PC-3 (cell line): ENCODE data around the gene NELFA. TPM values are rescaled to one million over a fixed set of nuclear protein-coding genes. Genes with fewer than 3 reads are reported as not detected.

Experiments
- ATAC-seq: fragments of 200-7000 bp; cut with Tn5 transposase; 2 replicates; pipeline ENCODE4 v1.9.1; 2020; ENCODE audit warnings: mild to moderate bottlenecking, moderate library complexity
- BruUV-seq: library from RNA; stranded (reverse); fragments of 400-500 nt; replicated peaks from 2 replicates; lab custom pipeline; 2021; lab: Mats Ljungman, UMichigan
- CTCF ChIA-PET: fragments of 300-600 bp; sonication (Branson Sonifier 250); formaldehyde crosslinking; loops from one replicate; lab custom pipeline; 2022; ENCODE audit warnings: antibody characterized with exemption; lab: Charles Lee
- POLR2A ChIA-PET: fragments of 300-600 bp; sonication (Branson Sonifier 250); formaldehyde crosslinking; loops from one replicate; lab custom pipeline; 2022; ENCODE audit warnings: antibody characterized with exemption; ENCODE audit not compliant: unreplicated experiment; lab: Charles Lee
- DNase-seq: peaks from one replicate; pipeline ENCODE4 v3.0.0-alpha.2; 2015
- H2AFZ ChIP-seq: fragments of 300-600 bp; sonication (generic); 2 replicates; pipeline ENCODE4 v1.6.0; 2016; ENCODE audit warnings: antibody characterized with exemption, low read length
- H3F3A ChIP-seq: fragments of 300-600 bp; sonication (generic); one replicate; pipeline ENCODE4 v1.6.0; 2017; ENCODE audit warnings: antibody characterized with exemption, low read length, control low read depth, mild to moderate bottlenecking; ENCODE audit not compliant: unreplicated experiment
- H3K27ac ChIP-seq: fragments of 300-600 bp; sonication (generic); 2 replicates; pipeline ENCODE4 v1.5.1; 2016; ENCODE audit warnings: mild to moderate bottlenecking, low read length
- H3K27me3 ChIP-seq: fragments of 300-600 bp; sonication (generic); 2 replicates; pipeline ENCODE4 v1.6.1; 2016; ENCODE audit warnings: low read length, mixed read lengths
- H3K36me3 ChIP-seq: fragments of 300-600 bp; sonication (generic); 2 replicates; pipeline ENCODE4 v1.6.1; 2016; ENCODE audit warnings: low read depth, mixed run types, low read length, mixed read lengths
- H3K4me1 ChIP-seq: fragments of 300-600 bp; sonication (generic); 2 replicates; pipeline ENCODE4 v1.5.1; 2016; ENCODE audit warnings: low read length; ENCODE audit not compliant: insufficient read depth
- H3K4me2 ChIP-seq: fragments of 300-600 bp; sonication (generic); 2 replicates; pipeline ENCODE4 v1.6.0; 2016; ENCODE audit warnings: low read length
- H3K4me3 ChIP-seq: fragments of 300-600 bp; sonication (generic); 2 replicates; pipeline ENCODE4 v1.5.1; 2016; ENCODE audit warnings: mild to moderate bottlenecking, low read length, mixed read lengths
- H3K79me2 ChIP-seq: fragments of 300-600 bp; sonication (generic); 2 replicates; pipeline ENCODE4 v1.6.1; 2017; ENCODE audit warnings: low read length, mixed read lengths
- H3K9ac ChIP-seq: fragments of 300-600 bp; sonication (generic); 2 replicates; pipeline ENCODE4 v1.6.0; 2016; ENCODE audit warnings: mild to moderate bottlenecking, low read length
- H3K9me2 ChIP-seq: fragments of 300-600 bp; sonication (generic); replicated peaks from 2 replicates; pipeline ENCODE4 v1.6.1; 2016; ENCODE audit warnings: mixed run types, low read length, mixed read lengths
- H3K9me3 ChIP-seq: fragments of 300-600 bp; sonication (generic); 2 replicates; pipeline ENCODE4 v1.6.1; 2016; ENCODE audit warnings: low read length, mixed read lengths
- H4K20me1 ChIP-seq: fragments of 300-600 bp; sonication (generic); 2 replicates; pipeline ENCODE4 v1.6.1; 2016; ENCODE audit warnings: low read length, mixed read lengths
- EZH2 ChIP-seq: fragments of 300-600 bp; sonication (generic); IDR thresholded peaks from one replicate; pipeline ENCODE4 v1.6.1; 2017; ENCODE audit warnings: antibody characterized with exemption, mild to moderate bottlenecking, low read length; ENCODE audit not compliant: unreplicated experiment
- EZH2phosphoT487 ChIP-seq: fragments of 300-600 bp; sonication (generic); IDR thresholded peaks from 2 replicates; pipeline ENCODE4 v1.6.1; 2018; ENCODE audit warnings: mild to moderate bottlenecking, antibody characterized with exemption, low read length, borderline replicate concordance
- intact Hi-C: fragments of 100-400 bp; cut with micrococcal nuclease; formaldehyde crosslinking; loops from 2 replicates; pipeline ENCODE4 v1.9.0; 2023
- total RNA-seq: library from RNA; depleted of rRNA; stranded (reverse); fragments of >200 nt; gene quantifications from 2 replicates; pipeline ENCODE4 v1.2.3, GENCODE V29; 2014
- TF ChIP-seq, protein P1 (sequence below): fragments of 300-600 bp; sonication (generic); conservative IDR thresholded peaks from 2 replicates; pipeline ENCODE4 v1.5.1; 2017; ENCODE audit warnings: antibody characterized with exemption, low read depth, mild to moderate bottlenecking, low read length

Gene NELFA
- total RNA-seq, 1 experiment from 2014 or later, result 30.0 TPM

- TF ChIP-seq EZH2 (no peak), EZH2phosphoT487 (no peak)
- TF ChIP-seq, protein P1, sequence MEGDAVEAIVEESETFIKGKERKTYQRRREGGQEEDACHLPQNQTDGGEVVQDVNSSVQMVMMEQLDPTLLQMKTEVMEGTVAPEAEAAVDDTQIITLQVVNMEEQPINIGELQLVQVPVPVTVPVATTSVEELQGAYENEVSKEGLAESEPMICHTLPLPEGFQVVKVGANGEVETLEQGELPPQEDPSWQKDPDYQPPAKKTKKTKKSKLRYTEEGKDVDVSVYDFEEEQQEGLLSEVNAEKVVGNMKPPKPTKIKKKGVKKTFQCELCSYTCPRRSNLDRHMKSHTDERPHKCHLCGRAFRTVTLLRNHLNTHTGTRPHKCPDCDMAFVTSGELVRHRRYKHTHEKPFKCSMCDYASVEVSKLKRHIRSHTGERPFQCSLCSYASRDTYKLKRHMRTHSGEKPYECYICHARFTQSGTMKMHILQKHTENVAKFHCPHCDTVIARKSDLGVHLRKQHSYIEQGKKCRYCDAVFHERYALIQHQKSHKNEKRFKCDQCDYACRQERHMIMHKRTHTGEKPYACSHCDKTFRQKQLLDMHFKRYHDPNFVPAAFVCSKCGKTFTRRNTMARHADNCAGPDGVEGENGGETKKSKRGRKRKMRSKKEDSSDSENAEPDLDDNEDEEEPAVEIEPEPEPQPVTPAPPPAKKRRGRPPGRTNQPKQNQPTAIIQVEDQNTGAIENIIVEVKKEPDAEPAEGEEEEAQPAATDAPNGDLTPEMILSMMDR, result no peak
- no TSS peak for BruUV-seq
- Histone ChIP-seq H3K36me3 (peaks cover 33% of the 10 kb centered on the region), H3K4me2 (no peak overlapping the region), H3K9me3 (no peaks in the 10 kb centered on the region), H4K20me1 (no peaks in the 10 kb centered on the region), H3K9me2 (no peaks in the 10 kb centered on the region), H3K79me2 (no peaks in the 10 kb centered on the region), H2AFZ (no peak overlapping the region), H3K4me1 (no peaks in the 10 kb centered on the region), H3K27me3 (no peaks in the 10 kb centered on the region), H3K27ac (no peak overlapping the region), H3F3A (no peaks in the 10 kb centered on the region), H3K4me3 (no peak overlapping the region), H3K9ac (no peak overlapping the region)
- ChIA-PET POLR2A (no interaction called here), CTCF (no interaction called here)
- ATAC-seq, result no peak
- no peak for DNase-seq
- intact Hi-C loops, result no loop called here
Observed at GRCh38 chr4:1956631-1957030, 52.1 kb downstream of the NELFA start.

DNA sequence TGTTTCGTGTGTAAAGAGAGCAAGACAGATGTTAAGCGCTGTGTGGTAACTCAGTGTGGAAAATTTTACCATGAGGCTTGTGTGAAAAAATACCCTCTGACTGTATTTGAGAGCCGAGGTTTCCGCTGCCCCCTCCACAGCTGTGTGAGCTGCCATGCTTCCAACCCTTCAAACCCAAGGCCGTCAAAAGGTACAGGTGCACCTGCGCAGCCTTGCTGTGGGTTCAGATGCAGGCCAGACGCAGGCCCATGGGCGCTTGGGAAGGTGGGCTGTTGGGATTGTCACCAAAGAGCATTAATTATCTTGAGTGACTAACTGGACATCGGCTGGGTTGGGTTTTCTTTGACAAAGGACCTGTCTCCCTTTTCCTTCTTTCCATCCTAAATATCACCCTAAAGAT lies 55.4 kb downstream of the NELFA start:
- no peaks in the 10 kb centered on the region for H3F3A ChIP-seq
- no peaks in the 10 kb centered on the region for H3K79me2 ChIP-seq
- H4K20me1 ChIP-seq, result no peaks in the 10 kb centered on the region
- ChIA-PET POLR2A (interaction anchor here (0.6 kb wide), 1 partner anchor 8 kb away, joined by 4 read pairs; no protein-coding TSS in a partner anchor), CTCF (no interaction called here)
- no peak overlapping the region for H3K27ac ChIP-seq
- no peak overlapping the region for H3K4me3 ChIP-seq
- H3K27me3 ChIP-seq, result no peaks in the 10 kb centered on the region
- no peak overlapping the region for H2AFZ ChIP-seq
- no peak for DNase-seq
- no peak overlapping the region for H3K4me2 ChIP-seq
- intact Hi-C loops, result no loop called here
- H3K36me3 ChIP-seq, result peaks cover 16% of the 10 kb centered on the region; the same call in 1 of the 2 replicates
- H3K9ac ChIP-seq, result no peak overlapping the region
- TF ChIP-seq, protein P1, result no peak
- no peak for TF ChIP-seq EZH2phosphoT487
- no peak for TF ChIP-seq EZH2
- H3K9me2 ChIP-seq, result no peaks in the 10 kb centered on the region
- ATAC-seq, result no peak
- no peaks in the 10 kb centered on the region for H3K4me1 ChIP-seq
- no peaks in the 10 kb centered on the region for H3K9me3 ChIP-seq
- no TSS peak for BruUV-seq

DNA sequence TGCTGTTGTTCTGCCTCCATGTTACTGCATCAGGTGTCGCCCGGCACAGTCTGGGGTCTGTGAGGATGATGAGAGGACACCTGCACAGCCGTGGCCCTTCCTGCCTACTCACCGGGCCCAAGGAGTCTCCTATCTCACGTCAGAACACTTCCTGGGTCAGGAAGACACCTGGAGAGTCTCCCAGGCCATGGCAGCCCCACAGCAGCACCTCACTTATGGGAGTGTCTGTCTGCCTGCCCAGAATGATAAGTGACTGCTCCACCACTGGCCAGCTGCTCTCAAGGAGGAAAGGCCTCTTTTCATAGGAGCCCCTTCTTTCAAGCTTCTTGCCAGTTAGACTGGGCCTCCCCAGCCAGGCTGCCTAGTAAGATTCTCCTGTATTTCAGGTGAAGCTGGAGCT lies 56.1 kb downstream of the NELFA start:
- no peaks in the 10 kb centered on the region for H3K79me2 ChIP-seq
- no peak overlapping the region for H3K9ac ChIP-seq
- ChIA-PET POLR2A (no interaction called here), CTCF (no interaction called here)
- no peaks in the 10 kb centered on the region for H3K27me3 ChIP-seq
- BruUV-seq, result no TSS peak
- H3K4me2 ChIP-seq, result no peak overlapping the region
- H3K9me2 ChIP-seq, result no peaks in the 10 kb centered on the region
- no peaks in the 10 kb centered on the region for H4K20me1 ChIP-seq
- H3K4me3 ChIP-seq, result no peak overlapping the region
- H2AFZ ChIP-seq, result no peak overlapping the region
- DNase-seq (no peak), ATAC-seq (no peak)
- no peaks in the 10 kb centered on the region for H3K9me3 ChIP-seq
- H3K27ac ChIP-seq, result no peak overlapping the region
- intact Hi-C loops, result no loop called here
- TF ChIP-seq EZH2phosphoT487, result no peak
- no peak for TF ChIP-seq EZH2
- TF ChIP-seq, protein P1, result no peak
- H3K4me1 ChIP-seq, result no peaks in the 10 kb centered on the region
- H3K36me3 ChIP-seq, result peaks cover 14% of the 10 kb centered on the region; the same call in 1 of the 2 replicates
- no peaks in the 10 kb centered on the region for H3F3A ChIP-seq
